HepG2 (cell line): ENCODE results near the gene ATP6V1D. TPM values are rescaled to one million over a fixed set of nuclear protein-coding genes. Genes with fewer than 3 reads are reported as not detected.
A peak's percentile ranks its signal among the peaks of the same experiment; 100 is the strongest.

Experiments
- ARID3A ChIP-seq: IDR thresholded peaks from 2 replicates; pipeline ENCODE4 v1.6.1; 2012; ENCODE audit warnings: low read depth, low read length, improper control_type of control experiment
- CREM ChIP-seq, 2 experiments: sonication (generic) in 1 of 2; formaldehyde crosslinking in 1 of 2; IDR thresholded peaks; 2 replicates each; pipeline versions ENCODE4 v1.4.0 to v1.6.1; 2016 to 2020; ENCODE audit warnings: antibody characterized with exemption in 1 of 2, mild to moderate bottlenecking in 1 of 2, missing genetic modification reagents in 1 of 2
- FOXP1 ChIP-seq, 2 experiments: fragments of 450-650 bp in 1 of 2; IDR thresholded peaks; 2 replicates each; pipeline ENCODE4 v1.6.1; 2017 to 2018; ENCODE audit warnings: antibody characterized with exemption in 1 of 2
- GRHL1 ChIP-seq: sonication (generic); formaldehyde crosslinking; conservative IDR thresholded peaks from 2 replicates; pipeline ENCODE4 v1.8.0; 2022; ENCODE audit warnings: missing genetic modification reagents
- HIVEP1 ChIP-seq: sonication (generic); formaldehyde crosslinking; IDR thresholded peaks from 2 replicates; pipeline ENCODE4 v1.4.0; 2020; ENCODE audit warnings: mild to moderate bottlenecking, missing genetic modification reagents
- HMGXB4 ChIP-seq, 2 experiments: sonication (generic) in 1 of 2; formaldehyde crosslinking in 1 of 2; IDR thresholded peaks; 2 replicates each; pipeline versions ENCODE4 v1.4.0 to v1.6.1; 2018 to 2020; ENCODE audit warnings: missing genetic modification reagents in 2 of 2, borderline replicate concordance in 1 of 2, low read depth in 1 of 2, mild to moderate bottlenecking in 1 of 2, missing biosample characterization in 1 of 2
- HNRNPL ChIP-seq: fragments of 200-400 bp; formaldehyde crosslinking; IDR thresholded peaks from 2 replicates; pipeline ENCODE4 v1.6.1; 2017; ENCODE audit warnings: mild to moderate bottlenecking, low read depth, low read length
- LCORL ChIP-seq, 2 experiments: fragments of 450-650 bp in 1 of 2; sonication (generic) in 1 of 2; formaldehyde crosslinking in 1 of 2; IDR thresholded peaks; 2 replicates each; pipeline versions ENCODE4 v1.5.0 to v1.6.1; 2017 to 2020; ENCODE audit warnings: antibody characterized with exemption in 1 of 2, missing genetic modification reagents in 1 of 2
- MAFG ChIP-seq: sonication (generic); formaldehyde crosslinking; IDR thresholded peaks from 2 replicates; pipeline ENCODE4 v1.5.1; 2020; ENCODE audit warnings: mild to moderate bottlenecking, missing genetic modification reagents
- MAZ ChIP-seq, 2 experiments: sonication (generic) in 1 of 2; formaldehyde crosslinking in 1 of 2; IDR thresholded peaks; 2 replicates each; pipeline versions ENCODE4 v1.5.0 to v1.6.1; 2012 to 2020; ENCODE audit warnings: low read depth in 2 of 2, mild to moderate bottlenecking in 2 of 2, borderline replicate concordance in 1 of 2, improper control_type of control experiment in 1 of 2, low read length in 1 of 2, missing genetic modification reagents in 1 of 2, moderate library complexity in 1 of 2
- MYC ChIP-seq: sonication (generic); formaldehyde crosslinking; IDR thresholded peaks from 2 replicates; pipeline ENCODE4 v1.9.0; 2021; ENCODE audit warnings: missing genetic modification reagents, borderline replicate concordance
- NR2C2 ChIP-seq: sonication (generic); formaldehyde crosslinking; IDR thresholded peaks from 2 replicates; pipeline ENCODE4 v1.4.0; 2020; ENCODE audit warnings: missing genetic modification reagents, mild to moderate bottlenecking, moderate library complexity, borderline replicate concordance
- REPIN1 ChIP-seq: sonication (generic); formaldehyde crosslinking; IDR thresholded peaks from 2 replicates; pipeline ENCODE4 v1.8.0; 2022; ENCODE audit warnings: missing genetic modification reagents, low read depth, mild to moderate bottlenecking, borderline replicate concordance
- SIX4 ChIP-seq: sonication (generic); formaldehyde crosslinking; IDR thresholded peaks from 2 replicates; pipeline ENCODE4 v1.4.0; 2020; ENCODE audit warnings: missing genetic modification reagents
- SOX6 ChIP-seq, 2 experiments: fragments of 450-650 bp in 1 of 2; sonication (generic) in 1 of 2; formaldehyde crosslinking in 1 of 2; IDR thresholded peaks; 2 replicates each; pipeline versions ENCODE4 v1.4.0 to v1.6.1; 2017 to 2020; ENCODE audit warnings: antibody characterized with exemption in 1 of 2, mild to moderate bottlenecking in 1 of 2, missing genetic modification reagents in 1 of 2
- SP140L ChIP-seq: sonication (generic); formaldehyde crosslinking; IDR thresholded peaks from 2 replicates; pipeline ENCODE4 v1.4.0; 2020; ENCODE audit warnings: missing genetic modification reagents, borderline replicate concordance
- YY1 ChIP-seq: IDR thresholded peaks from 2 replicates; pipeline ENCODE4 v1.6.1; 2011; ENCODE audit warnings: low read length, low read depth, moderate library complexity, mild to moderate bottlenecking; ENCODE audit not compliant: insufficient read depth, insufficient replicate concordance
- ZBTB7A ChIP-seq: sonication (generic); formaldehyde crosslinking; IDR thresholded peaks from 2 replicates; pipeline ENCODE4 v1.8.0; 2022; ENCODE audit warnings: mild to moderate bottlenecking, missing genetic modification reagents
- ZNF770 ChIP-seq: sonication (generic); formaldehyde crosslinking; IDR thresholded peaks from 2 replicates; pipeline ENCODE4 v1.5.0; 2020; ENCODE audit warnings: mild to moderate bottlenecking, missing genetic modification reagents
- ZNF792 ChIP-seq: IDR thresholded peaks from 2 replicates; pipeline ENCODE4 v1.6.1; 2016
- polyA plus RNA-seq, 8 experiments: library from polyadenylated mRNA; depleted of rRNA in 3 of 8; stranded (reverse) in 7 of 8; unstranded in 1 of 8; fragments of >200 nt; fragmentation: Illumina TruSeq in 4 of 8; extraction: Trizol in 4 of 8; gene quantifications; 2 replicates each; pipeline versions ENCODE4 v1.2.1 to v1.2.3, GENCODE V29; 2011 to 2016; ENCODE audit warnings: low read depth in 4 of 8, missing spikeins in 1 of 8, mixed read lengths in 1 of 8; ENCODE audit not compliant: insufficient read depth in 1 of 8
- total RNA-seq, 5 experiments: library from RNA; depleted of rRNA; stranded (reverse); fragments of >200 nt; fragmentation: Illumina TruSeq; extraction: Trizol; gene quantifications; 2 replicates each; pipeline ENCODE4 v1.2.3, GENCODE V29; 2016; ENCODE audit warnings: low read depth in 1 of 5

Gene ATP6V1D
- total and polyA plus RNA-seq, 2 of the 13 experiments (the other 11 are each of a cell fraction or from before 2014, with no cell fraction given): 16.8 to 53.9 TPM

GRCh38 chr14:67359775-67360469, at the start of gene ATP6V1D, which contains the start of gene EIF2S1 (continued):
- TF ChIP-seq HMGXB4 (CRISPR knock-in tag; IDR thresholded peaks at IDR 0.05; ENCODE audit: borderline replicate concordance in 1 of 2, low read depth in 1 of 2): peak; percentile 86 to 91
- peak; percentile 46; the same call in 1 of the 2 replicates for TF ChIP-seq ZNF792 (CRISPR knock-in tag)
- no peak for TF ChIP-seq LCORL (IDR thresholded peaks at IDR 0.05)
- peak; percentile 73; the same call in 1 of the 2 replicates for TF ChIP-seq LCORL (CRISPR knock-in tag; IDR thresholded peaks at IDR 0.05)
- no peak for TF ChIP-seq SP140L (CRISPR knock-in tag)
- TF ChIP-seq MAZ (IDR thresholded peaks at IDR 0.05; ENCODE audit: borderline replicate concordance, low read depth, low read length): peak; percentile 85
- TF ChIP-seq MAZ (CRISPR knock-in tag; IDR thresholded peaks at IDR 0.05; ENCODE audit: low read depth): peak; percentile 67
- peak; percentile 32 for TF ChIP-seq ARID3A
- peak; percentile 91 for TF ChIP-seq HIVEP1 (CRISPR knock-in tag)
- TF ChIP-seq CREM (IDR thresholded peaks at IDR 0.05): peak; percentile 88
- no peak for TF ChIP-seq CREM (CRISPR knock-in tag; IDR thresholded peaks at IDR 0.05)
- TF ChIP-seq SOX6 (IDR thresholded peaks at IDR 0.05): no peak
- TF ChIP-seq SOX6 (CRISPR knock-in tag; IDR thresholded peaks at IDR 0.05): peak; percentile 59
- TF ChIP-seq SIX4 (CRISPR knock-in tag): peak; percentile 84
- peak; percentile 96 for TF ChIP-seq MYC (CRISPR knock-in tag)
- no peak for TF ChIP-seq FOXP1 (IDR thresholded peaks at IDR 0.05)
- TF ChIP-seq FOXP1 (CRISPR knock-in tag; IDR thresholded peaks at IDR 0.05): peak; percentile 14; the same call in 1 of the 2 replicates
- TF ChIP-seq ZBTB7A (CRISPR knock-in tag): no peak
- no peak for TF ChIP-seq MAFG
- no peak for TF ChIP-seq GRHL1 (CRISPR knock-in tag)
- TF ChIP-seq NR2C2: peak; percentile 98
- no peak for TF ChIP-seq YY1
- peak; percentile 81 for TF ChIP-seq ZNF770 (CRISPR knock-in tag)
- no peak for TF ChIP-seq HNRNPL
- TF ChIP-seq REPIN1: peak; percentile 47; the same call in 1 of the 2 replicates
